SK-N-MC (cell line): ENCODE measurements around the gene AXIN1.

Source experiments
- EZH2 ChIP-seq: fragments of 200-600 bp; sonication (generic); IDR thresholded peaks from one replicate; pipeline ENCODE4 v1.6.1; 2017; ENCODE audit warnings: antibody characterized with exemption
- FOXP2 ChIP-seq: optimal IDR thresholded peaks from 2 replicates; pipeline ENCODE3; 2011; ENCODE audit warnings: mild to moderate bottlenecking, moderate library complexity; ENCODE audit not compliant: insufficient read depth; ENCODE audit errors: extremely low read length, control extremely low read depth
- POLR2AphosphoS5 ChIP-seq: IDR thresholded peaks from 2 replicates; pipeline ENCODE4 v1.6.1; 2012; ENCODE audit warnings: mild to moderate bottlenecking, low read depth, low read length, borderline replicate concordance

GRCh38 chr16:366476-366875 lies 14.0 kb upstream of the AXIN1 start:
- TF ChIP-seq POLR2AphosphoS5 (no peak), EZH2 (no peak), FOXP2 (no peak)
